GM21576 (cell line): ENCODE data around the gene CHD6.

ENCODE experiments used
- ATAC-seq: cut with Tn5 transposase; IDR thresholded peaks from one replicate; pipeline ENCODE4 v1.9.1; 2021; ENCODE audit warnings: mild to moderate bottlenecking, moderate library complexity; ENCODE audit not compliant: unreplicated experiment

Gene CHD6

DNA sequence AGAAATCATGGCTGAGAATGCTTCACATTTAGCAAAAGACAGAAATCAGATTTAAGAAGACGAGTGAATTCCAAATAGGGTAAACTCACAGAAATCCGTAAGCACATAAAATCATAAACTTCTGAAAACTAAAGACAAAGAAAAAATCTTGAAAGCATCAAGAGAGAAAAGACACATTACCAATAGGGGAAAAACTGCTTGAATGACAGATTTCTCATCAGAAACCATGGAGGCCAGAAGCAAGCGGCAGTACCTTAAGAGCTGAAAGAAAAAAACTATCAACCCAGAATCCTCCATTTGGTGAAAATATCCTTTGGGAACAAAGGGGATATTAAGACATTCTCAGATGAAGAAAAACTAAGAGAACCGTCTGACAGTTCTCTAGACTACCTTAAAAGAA lies 185.0 kb downstream of the CHD6 start:
- ATAC-seq = no peak

DNA sequence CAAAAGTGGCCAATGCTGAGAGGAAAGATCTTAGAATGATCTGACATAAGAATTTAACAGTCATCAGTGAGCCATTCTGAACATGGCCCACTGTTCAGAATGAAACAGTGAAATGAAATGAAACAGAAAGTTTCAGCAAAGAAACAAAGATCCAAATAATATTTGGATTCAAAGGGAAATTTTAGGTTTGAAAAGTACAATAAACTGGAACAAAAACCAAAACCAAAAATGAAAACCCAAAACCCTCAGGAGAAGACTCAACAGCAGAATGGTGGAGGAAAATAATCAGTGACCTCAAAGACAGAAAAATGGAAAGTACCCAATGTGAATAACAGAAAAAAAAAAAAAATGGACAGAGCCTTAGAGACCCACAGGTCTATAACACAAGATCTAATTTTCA lies 185.4 kb downstream of the CHD6 start:
- ATAC-seq = no peak

DNA sequence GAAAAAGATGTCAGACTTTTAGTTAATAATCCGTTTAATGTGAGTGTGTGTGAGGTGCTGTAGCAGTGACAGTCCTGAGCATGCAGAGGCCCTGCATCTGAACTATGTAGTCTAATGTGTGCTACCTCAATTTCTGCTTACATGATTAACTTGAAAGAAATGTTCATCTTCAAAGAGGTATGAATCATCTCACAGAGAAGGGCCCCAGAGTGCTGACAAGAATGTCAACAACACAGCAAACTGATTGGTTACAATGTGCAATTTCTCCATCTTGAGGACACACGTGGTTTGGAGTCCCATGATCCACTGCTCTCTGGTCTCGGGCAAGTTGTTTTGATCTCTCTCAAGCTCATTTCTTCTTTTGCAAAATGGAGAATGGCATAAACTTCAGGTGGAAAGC lies 189.9 kb downstream of the CHD6 start:
- ATAC-seq = no peak

DNA sequence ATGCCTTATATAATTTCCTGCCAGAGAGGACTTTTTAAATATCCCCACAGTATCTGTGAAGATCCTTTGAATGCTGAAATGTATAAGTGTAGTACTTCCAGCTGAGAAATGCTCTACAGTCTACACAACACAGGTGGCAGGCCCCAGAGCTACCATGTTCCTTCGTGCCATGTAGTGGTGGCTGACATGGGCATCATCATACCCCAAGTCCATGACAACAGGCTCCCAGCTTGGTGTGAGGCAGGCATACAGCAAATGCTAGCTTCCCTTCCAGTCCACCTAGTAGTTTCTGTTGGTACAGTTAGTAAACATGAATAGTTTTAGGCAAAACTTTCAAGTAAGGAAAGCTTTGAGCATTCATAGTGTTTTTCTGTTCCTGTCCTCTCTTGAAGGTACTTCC lies 190.3 kb downstream of the CHD6 start:
- no peak for ATAC-seq

DNA sequence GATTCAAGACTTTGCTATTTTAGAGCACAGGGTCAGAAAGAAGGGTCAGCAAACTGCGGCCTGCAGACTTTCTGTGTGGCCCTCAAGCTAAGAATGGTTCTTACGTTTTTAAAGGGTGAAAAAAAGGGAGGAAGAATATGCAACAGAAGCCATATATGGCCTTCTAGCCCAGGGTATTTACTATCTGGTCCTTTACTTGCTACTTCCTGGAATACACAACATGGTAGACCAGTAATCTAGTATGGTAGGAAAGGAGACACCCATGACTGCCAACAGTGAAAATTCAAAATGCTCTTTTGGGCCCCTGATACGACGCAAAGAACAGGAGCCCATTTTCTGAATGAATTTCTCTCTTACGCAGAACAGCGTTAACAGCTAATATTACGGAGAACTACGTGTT lies 191.2 kb downstream of the CHD6 start:
- no peak for ATAC-seq

DNA sequence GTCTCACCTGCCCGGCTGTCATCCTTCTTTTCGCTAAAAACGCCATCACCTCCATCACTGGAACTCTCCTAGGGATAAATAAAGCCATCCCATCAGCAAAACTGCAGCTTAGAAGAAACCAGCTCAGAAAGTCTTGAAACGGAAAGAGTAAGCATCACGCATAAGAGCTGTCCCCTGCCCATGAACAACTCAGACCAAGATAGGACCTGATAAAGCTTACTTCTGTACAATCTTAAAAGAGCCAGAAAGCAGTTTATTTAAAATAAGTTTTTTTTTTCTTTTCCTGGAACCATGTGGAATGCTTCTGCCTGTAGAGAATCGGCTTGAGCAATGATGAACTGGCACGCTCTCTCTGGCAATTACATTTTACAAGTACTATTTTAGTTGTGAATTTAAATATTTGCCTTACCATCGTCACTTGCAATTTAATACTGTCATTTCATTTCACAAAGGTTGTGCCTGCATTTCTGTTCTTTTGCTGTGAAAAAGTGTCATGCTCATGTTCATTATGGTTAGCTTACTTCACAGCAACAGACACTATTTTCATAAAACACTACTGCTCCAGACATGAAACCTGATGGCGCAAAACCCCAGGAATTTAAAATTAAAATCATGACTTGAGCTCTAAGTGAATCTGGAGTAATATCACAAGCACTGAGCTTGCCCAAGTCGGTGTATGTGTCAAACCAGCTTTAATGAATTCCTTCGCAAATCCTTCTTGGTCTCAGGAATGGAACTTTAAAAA lies 191.9 kb downstream of the CHD6 start:
- no peak for ATAC-seq

DNA sequence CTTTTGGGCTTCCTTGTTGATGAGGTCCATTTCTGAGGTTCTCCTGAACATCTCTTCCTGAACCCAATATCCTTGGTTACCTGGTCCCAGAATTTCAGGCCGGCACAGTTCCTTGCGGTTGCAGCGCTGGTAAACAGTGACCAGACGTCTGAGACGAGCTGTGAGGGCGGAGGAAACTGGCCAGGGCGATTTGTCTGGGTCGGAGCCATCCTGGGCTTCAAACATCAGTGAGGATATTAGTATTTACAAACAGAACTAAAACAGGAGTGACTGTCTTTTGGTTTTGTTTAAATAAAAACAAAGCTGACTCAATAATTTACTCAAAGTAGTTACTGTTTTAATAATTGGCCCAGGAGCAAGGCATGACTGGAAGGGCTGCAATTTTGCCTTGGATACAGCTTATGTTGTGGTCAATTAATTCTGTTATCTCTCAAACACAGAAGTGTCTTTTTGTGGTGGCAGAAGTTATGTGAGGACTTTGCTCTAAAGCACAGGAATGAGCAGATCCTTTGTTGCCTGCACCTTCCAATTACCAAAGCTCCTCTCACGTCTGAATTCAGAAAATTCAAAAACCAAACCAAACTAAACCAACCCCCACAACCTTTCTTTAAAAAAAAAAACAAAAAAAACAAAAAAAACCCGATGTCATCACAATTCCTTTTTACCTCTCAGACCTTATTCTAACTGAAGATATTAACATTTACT lies 192.8 kb downstream of the CHD6 start:
- no peak for ATAC-seq

DNA sequence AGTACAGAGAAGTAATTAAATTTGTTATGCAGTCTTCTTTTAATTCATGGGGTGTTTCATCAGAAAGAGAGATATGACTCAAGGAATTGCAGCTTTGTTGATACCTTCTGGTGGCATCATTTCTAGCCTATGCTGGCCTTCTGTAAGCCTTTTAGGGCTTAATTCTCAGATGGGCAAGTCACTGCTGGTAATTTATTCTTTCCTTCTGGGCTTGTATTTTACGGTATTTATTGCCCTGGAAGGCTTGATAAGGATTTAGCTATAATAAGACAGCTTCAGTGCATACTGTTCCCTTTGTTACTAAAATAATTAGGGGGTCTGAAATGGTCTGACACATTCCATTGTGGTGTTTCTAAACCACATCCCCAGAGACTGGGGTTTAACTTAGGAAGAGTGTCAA lies 193.6 kb downstream of the CHD6 start:
- no peak for ATAC-seq

DNA sequence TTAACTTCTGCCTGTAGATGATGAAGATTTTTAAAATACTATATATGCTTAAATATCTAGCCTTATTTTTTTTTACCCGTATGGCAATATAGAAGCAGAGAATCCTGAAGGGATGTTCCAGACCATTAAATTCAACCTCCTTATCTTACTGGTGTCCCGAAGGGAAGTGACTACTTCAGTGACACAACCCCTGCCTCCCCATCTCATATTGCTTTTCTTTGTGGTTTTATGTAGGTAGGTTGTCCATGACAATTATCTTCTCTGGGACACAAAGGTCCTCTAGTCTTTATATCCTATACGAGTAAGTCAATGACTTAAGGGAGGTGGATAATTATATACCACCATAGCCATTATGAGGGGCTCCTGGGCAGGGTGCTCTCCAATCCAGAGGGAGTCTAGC lies 194.2 kb downstream of the CHD6 start:
- ATAC-seq = no peak

DNA sequence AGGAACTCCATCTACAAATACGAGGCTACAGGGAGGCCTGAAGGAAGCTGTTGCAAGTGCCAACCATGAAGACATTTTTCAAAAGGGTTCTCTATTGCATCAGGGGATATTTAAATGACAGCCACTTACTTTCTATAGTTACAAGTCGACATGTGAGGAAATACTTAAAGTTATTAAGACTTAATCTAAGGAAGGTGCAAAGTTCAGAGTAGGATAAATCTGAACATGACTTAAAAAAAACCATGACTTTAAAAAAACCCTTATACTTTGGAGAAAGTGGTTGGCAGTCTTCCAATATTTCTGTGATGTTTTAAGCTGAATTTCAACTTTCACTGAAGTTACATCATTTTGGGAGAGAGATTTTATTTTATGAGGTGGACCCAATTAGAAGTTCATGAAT lies 195.2 kb downstream of the CHD6 start:
- ATAC-seq = no peak

DNA sequence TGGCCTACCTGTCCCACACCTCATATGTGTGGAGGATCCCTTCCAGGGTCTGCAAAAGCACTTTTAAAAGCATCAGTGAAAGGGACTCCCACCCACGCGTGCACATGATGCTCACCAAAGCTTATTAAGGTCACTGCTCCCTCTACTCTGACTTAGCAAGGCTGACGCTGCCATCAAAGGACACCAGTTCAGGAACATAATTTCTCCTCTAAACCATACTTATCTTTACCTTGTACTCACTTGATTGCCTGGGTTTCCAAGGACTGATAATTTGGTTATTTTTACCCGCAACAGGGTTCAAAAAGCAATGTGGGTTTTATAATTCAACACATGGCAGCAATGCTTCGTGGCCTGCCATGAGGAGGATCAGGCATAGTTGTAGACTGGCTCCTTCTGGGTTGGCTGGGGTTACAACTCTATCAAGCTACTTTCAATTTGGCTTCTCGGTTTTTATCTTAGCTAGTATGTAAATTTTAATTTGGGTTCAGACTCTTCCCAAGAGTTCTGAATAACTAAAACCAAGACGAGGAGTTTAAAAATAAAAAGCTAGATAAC lies 199.4 kb downstream of the CHD6 start:
- no peak for ATAC-seq

DNA sequence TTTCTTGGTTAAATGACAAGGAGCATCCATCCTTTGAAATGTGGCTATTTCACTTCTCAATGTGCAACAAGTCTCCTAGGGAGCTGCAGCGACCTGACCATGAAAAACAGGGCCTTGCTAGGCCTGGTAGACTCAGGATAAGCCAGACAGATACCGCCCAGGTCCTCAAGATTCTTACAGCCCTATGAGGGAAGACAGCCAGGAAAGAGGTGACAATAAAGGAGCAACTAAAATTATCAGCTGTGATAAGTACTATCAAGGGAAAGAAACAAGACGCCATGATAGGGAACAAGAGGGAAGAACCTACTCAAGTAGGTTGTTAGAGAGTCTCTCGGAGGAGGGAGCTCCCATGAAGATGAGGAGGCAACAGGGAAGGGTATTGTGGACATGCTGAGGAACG lies 200.1 kb downstream of the CHD6 start:
- ATAC-seq = no peak

DNA sequence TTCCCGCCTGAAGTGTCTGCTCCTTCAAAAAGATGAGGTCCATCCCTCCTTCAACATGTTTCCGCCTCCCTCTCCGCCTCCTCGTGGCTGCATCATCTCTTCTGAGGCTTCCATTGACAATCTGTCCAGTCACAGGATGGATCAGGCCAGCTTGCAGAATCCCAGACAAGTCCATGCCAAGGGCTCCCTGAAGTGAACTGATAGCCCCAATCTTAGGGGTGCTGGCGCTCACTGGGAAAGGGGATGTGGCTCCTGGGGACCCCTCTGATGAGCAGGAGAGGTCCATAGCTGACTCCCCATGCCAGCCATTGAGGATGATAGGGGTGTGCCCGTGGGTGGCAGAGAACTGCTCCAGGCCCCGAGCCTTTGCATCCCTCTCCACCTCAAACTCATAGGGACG lies 203.0 kb downstream of the CHD6 start:
- ATAC-seq = no peak

DNA sequence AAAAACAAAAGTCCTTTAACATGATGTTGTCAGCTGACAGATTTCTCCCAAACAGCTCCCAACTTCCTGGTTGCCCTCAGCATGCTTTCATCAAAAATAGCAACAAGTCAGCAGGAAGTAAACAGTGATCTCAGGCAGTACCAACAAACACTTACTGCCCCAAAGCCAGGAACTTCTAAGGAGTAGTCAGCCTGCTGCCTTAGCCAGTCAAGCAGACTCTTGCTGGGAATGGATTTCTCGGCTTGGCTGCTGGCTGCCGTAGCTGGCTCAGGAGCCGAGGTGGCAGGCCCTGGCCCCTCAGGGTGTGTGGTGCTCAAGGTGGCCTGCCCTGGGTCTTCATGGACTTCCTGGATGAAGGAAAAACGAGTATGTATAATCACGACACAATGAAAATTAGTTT lies 205.0 kb downstream of the CHD6 start:
- ATAC-seq = no peak

DNA sequence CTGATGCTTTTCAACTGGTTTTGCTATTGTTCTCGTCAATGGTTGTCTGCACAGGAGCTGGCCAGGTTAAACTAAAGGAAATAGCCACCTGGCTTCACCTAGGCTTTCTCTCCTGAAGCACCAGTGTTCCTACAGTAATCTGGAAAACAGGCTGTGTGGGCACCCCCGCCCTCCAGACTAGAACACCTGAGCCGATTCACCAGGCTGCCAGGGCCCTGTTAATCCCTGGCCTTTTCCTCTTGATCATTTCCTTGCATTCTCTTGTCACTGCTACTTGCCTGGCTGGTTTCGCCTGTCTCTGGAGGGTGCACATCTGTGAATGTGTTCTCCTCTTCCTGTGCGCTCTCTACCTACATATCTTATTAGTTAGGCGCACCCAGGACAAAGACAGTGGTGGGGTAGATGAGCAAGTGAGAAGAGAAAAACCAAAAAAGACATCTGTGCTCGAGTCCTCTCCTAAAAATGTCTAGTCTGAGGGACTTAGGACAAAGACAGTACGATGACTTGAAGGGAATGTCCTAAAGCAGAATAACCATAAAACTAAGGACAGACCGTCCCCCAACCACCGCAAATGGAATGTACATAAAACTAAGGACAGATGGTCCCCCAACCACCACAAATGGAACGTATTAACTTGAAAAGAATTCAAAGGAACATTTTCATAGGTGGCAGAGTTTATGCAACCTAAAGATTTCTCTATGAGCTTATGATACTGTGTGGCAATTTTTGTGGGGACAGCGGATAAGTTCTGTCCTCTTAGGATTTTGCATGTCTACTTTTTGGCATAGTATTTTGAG lies 205.7 kb downstream of the CHD6 start:
- ATAC-seq = no peak

DNA sequence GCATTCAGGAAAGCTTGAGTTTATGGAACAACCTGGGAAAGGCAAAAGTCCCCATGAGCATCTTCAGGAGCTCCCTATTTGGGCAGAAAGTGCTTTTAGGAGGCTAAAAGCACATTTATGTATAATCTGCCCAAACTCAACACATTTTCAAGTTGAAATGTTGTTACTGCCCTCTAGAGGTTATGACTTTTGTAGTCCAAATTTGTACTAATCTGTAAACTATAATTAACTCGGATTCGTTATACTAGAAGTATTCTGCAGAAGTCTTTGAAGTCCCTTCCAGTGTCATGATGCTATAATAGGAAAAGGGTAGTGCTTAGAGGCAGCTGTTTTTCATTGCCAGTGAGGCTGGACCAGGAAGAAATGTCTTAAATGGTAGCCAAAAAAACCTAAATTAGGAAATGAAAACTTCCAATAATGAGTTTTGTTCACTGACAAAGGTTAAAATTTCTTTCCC lies 206.8 kb downstream of the CHD6 start:
- no peak for ATAC-seq

DNA sequence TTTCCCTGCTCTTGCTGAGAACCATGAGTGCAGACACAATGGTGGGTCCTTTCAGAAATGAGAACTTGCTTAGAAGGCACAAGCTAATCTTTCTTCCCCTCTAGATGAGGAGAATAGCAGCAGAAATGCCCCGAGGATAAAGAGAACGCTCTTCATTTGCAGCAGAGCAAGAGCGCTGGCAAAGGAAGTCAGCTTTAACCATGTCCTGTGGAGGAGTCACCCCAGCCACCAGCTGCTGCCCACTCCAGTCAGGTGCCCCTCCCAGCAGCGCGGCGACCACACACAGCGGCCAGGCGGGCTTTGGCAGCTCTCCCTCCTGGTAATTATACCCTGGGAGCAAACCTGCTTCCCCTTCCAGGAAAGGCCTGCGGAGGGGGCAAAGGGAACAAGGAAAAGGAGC lies 209.2 kb downstream of the CHD6 start:
- no peak for ATAC-seq

DNA sequence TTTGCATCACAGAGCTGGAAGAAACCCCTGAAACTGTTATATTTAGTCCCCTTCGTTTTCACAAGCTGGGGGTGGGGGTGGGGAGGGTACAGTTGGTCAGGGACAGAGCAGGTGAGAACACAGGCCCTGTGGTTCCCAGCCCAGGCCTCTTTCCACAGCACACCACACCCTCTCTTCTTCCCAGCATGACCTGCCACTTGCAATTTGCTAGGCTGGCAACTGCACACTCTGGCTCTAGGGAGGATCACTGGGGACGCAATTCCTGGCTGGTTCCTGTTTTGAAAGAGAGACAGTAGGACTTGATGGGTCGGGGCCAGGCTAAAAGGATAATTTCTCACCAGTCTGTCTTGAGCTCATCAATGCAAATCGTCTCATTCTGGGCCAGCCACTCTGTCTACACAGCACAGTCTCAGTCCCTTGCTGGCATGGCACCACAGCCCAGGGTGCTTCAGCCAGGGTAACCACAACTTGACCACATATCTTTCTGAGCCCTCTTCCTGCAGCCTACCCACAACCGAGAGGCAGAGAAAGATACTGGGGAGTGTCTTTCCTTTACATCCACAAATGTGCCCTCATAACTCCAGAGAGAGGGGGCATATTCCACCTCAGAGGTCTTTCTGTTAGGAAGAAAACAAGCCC lies 209.9 kb downstream of the CHD6 start:
- ATAC-seq = no peak

DNA sequence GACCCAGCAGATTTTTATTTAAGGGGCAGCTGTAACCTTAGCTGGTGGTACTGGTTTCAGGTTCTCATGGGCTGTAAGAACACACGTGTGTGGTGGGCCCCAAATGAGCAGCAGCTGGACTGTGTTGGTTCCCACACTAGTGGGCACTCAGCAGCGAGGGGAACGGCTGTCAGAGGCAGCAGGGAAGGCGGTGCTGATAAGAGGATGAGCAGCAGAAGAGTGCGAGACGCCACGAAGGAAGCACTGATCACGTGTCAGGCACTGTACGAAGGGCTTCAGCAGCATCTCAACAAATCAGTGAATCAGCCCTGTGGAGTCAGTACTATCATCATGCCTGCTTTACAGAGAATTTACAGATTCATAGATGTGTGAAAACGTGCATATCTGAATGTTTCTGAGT lies 210.6 kb downstream of the CHD6 start:
- ATAC-seq = no peak

DNA sequence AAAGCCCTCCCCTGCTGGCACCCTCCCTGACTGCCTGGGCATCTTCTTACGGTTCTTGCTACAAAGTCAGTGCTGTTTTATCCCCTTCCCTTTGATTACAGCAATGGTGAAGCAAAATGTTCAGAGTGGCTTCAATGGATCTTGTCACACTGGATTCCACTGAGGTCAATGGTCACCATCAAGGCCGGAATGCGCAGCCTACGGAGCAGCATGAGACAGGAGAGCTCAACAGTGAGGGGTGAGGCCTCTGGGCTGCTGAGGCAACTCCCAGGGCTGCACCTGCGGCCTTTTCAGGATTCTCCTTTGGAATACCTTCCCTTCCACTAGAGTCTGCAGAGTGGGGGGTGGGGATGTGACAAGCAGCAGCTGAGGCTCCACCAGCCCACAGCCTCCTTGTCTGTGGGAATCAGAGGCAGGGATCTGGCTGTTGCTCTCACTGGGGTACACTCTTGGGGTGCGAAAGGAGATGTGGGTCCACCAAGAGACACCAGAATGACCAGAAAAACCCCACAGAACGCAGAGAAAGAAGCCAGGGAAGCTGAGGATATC lies 211.2 kb downstream of the CHD6 start:
- no peak for ATAC-seq

DNA sequence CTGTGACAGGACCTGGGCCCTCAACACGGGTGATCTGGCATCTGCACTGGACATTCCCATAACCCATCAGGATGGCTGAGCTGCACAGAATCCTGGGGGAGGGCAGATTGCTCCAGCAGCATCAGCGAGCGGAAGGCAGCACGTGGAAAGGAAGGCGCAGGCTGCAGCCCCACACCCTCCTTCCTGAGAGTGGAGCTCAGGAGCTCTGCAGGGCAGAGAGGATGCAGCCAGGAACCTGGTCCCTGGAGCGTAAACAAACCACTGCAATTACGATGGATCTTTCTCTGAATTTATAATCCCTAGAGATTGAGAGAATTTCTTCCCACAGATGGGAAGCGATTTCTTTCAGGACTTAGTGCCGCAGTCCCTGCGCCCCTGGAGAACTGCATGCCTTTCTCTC lies 211.8 kb downstream of the CHD6 start:
- no peak for ATAC-seq
